NCI-H446 treated with DMSO at 0.1 percent for 48 hours (cell line): ENCODE data around the gene PPFIBP1.
A peak's percentile ranks its signal among the peaks of the same experiment; 100 is the strongest.
"Not testable (repeated sequence)": the region's sequence is repeated elsewhere in the genome, so short reads cannot be mapped to it uniquely, and the experiment has no call there.

Source experiments
- DNase-seq: peaks from one replicate; lab custom pipeline; 2025; lab: John Stamatoyannopoulos, UW

Gene PPFIBP1

GRCh38 chr12:27592548-27592947 is 68.5 kb downstream of the PPFIBP1 start:
- peak; percentile 57 for DNase-seq

GRCh38 chr12:27593266-27593665 is 69.3 kb downstream of the PPFIBP1 start:
- DNase-seq = no peak

GRCh38 chr12:27595231-27595642 is 71.2 kb downstream of the PPFIBP1 start:
- DNase-seq = peak; percentile 32

- DNase-seq = not testable (repeated sequence)
Measured at GRCh38 chr12:27598866-27599265, 74.9 kb downstream of the PPFIBP1 start.

- DNase-seq = not testable (repeated sequence)
Measured at GRCh38 chr12:27601056-27601828, 77.2 kb downstream of the PPFIBP1 start.

- DNase-seq = no peak
Measured at GRCh38 chr12:27602516-27602915, 78.5 kb downstream of the PPFIBP1 start.

- DNase-seq = no peak
Measured at GRCh38 chr12:27604431-27604830, 80.4 kb downstream of the PPFIBP1 start.

- DNase-seq = no peak
Measured at GRCh38 chr12:27606986-27607385, 83.0 kb downstream of the PPFIBP1 start.

GRCh38 chr12:27607591-27607990 is 83.6 kb downstream of the PPFIBP1 start:
- DNase-seq = no peak

GRCh38 chr12:27608890-27609289 is 84.9 kb downstream of the PPFIBP1 start:
- no peak for DNase-seq

GRCh38 chr12:27610374-27610773 is 86.4 kb downstream of the PPFIBP1 start:
- peak; percentile 95 for DNase-seq

- DNase-seq = no peak
Measured at GRCh38 chr12:27614386-27614785, 90.4 kb downstream of the PPFIBP1 start.

GRCh38 chr12:27614866-27615265 is 90.9 kb downstream of the PPFIBP1 start:
- DNase-seq = no peak

GRCh38 chr12:27615331-27615891 is 91.4 kb downstream of the PPFIBP1 start:
- no peak for DNase-seq

GRCh38 chr12:27616356-27617142 is 92.5 kb downstream of the PPFIBP1 start:
- DNase-seq = no peak

GRCh38 chr12:27618836-27619235 is 94.8 kb downstream of the PPFIBP1 start:
- no peak for DNase-seq

- no peak for DNase-seq
Measured at GRCh38 chr12:27619308-27619707, 95.3 kb downstream of the PPFIBP1 start.

- DNase-seq = no peak
Measured at GRCh38 chr12:27620121-27620520, 96.1 kb downstream of the PPFIBP1 start.

GRCh38 chr12:27622436-27623195 is 98.6 kb downstream of the PPFIBP1 start:
- no peak for DNase-seq

GRCh38 chr12:27623645-27624044 is 99.6 kb downstream of the PPFIBP1 start:
- DNase-seq = no peak

- DNase-seq = no peak
Measured at GRCh38 chr12:27624586-27624985, 100.6 kb downstream of the PPFIBP1 start.
